Posterior cingulate gyrus (tissue), 11 donors: ENCODE data around the gene RIMS3.

Experiments used
- DNase-seq, 10 donors: peaks; one replicate each; pipeline versions ENCODE4 v3.0.0 to v3.0.0-alpha.2; 2020 to 2021; ENCODE audit warnings: mixed read lengths in 3 of 10
- intact Hi-C: fragments of 100-400 bp; cut with DNase I; formaldehyde crosslinking; loops from one replicate; pipeline ENCODE4 v1.15.1; 2023

RIMS3 gene

DNA sequence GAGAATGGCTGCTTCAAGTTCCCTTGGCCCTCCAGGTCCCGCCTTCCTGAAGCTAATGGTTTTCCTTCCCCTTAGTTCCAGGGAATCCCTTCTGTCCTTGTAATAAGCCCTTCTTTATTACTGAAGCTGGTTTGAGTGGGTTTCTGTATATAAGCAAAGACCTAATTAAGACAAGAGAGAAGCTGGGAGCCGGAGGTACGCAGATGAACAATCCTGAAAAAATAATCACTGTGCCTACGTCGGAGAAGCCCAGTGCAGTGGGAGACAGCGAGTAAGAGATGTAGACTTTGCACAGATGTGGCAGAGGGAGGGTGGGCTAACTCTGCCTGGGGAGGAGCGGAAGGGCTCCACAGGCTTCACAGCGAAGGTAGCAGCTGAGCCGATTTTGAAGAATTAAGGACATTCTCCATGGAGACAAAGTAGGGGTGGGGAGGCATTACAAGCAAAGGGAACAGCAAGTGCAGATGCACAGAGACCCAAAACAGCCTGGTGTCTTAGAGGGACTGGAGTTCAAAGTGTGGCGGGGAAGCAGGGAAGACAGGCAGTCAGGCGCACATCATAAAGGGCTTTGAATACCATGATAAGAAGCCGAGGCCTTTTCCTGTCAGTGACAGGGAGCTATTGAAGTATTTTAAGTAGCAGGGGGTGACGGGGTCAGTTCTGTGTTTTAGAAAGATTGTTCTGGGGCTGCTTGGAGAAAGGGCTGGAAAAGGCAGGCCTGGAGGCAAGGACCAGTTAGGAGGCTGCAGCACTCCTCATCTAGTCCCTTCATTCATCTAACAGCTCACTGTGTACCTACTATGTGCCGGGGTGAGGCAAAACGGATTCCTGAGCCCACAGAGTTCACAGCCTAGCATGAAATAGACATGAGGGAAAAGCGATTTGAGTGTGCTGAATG, 6.5 kb downstream of the RIMS3 start:
- no peak for DNase-seq
- intact Hi-C loops = no loop called here

GRCh38 chr1:40657046-40657445, 8.4 kb downstream of the RIMS3 start:
- no peak for DNase-seq
- intact Hi-C loops = no loop called here

GRCh38 chr1:40653851-40654537, 11.5 kb downstream of the RIMS3 start:
- DNase-seq = no peak
- intact Hi-C loops = no loop called here

DNA sequence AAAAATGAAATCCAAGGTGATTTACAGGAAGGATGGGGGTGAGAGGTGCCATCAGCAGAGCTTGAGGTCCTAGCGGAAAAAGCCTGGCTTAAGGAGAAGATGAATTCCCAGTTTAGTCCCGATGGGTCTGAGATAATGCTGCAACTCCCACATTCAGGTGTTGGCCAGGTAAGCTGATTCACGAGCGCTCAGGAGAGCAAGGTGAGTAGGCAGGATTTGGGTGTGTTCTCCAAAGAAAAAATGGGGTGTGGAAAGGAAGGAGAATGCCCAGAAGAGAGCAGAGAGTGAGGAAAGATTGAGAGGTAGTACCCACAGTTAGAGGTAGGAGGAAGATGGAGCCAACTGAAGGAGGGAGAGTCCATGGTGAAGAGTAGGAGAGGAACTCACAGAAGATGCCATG, 12.5 kb downstream of the RIMS3 start:
- DNase-seq = no peak
- intact Hi-C loops = no loop called here

DNA sequence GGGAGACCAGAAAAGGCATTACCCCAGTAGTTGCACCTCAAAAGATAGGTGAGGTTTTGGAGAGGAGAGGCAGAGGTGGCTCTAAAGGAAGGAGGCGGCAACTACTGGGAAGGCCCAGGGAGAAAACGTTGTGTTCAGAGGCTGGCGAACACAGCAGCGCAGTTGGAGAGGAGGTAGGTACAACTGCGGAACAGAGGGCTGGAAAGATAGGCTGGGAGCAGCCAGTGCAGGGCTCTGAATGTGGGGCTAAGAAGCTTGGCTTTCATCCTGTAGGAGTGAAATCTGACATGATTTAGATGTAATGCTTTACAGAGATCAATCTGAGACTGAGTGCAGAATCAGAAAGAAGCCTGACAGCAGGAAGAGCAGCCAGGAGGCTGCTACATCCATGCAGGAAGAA, 13.0 kb downstream of the RIMS3 start:
- DNase-seq = peak in 1 of 10 donors; percentile 49
- intact Hi-C loops = no loop called here

DNA sequence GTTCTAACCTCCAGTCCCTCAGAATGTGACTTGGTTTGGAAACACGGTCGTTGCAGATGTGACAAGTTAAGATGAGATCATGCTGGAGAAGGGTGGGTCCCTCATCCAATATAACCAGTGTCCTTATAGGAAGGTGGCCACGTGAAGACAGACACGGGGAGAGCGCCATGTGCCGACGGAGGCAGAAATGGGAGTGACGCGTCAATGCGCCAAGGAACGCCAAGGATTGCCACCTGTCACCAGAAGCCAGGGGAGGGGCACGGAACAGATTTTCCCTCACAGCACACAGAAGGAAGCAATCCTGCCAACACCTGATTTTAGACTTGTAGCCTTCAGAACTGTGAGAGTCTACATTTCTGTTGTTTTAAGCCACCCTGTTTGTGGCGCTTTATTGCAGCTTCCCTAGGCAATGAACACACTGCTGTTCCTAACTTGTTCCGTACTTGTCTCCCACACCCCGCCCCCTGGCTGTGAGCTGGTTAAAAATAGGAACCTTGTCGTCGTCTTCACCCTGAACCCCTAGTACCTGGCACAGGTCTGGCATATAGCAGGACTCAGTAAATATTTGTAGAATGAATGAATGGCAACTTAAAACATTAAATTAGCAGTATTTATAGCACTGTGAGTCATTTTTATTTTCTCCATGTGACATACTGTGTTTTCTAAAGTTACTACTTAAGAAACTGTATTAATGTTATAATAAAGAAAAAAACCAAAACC, 14.2 kb downstream of the RIMS3 start:
- intact Hi-C loops = no loop called here
- peak in 8 of 10 donors; percentile 47 to 94 (median 76) for DNase-seq

GRCh38 chr1:40650075-40650474, 15.4 kb downstream of the RIMS3 start:
- no peak for DNase-seq
- intact Hi-C loops = no loop called here

DNA sequence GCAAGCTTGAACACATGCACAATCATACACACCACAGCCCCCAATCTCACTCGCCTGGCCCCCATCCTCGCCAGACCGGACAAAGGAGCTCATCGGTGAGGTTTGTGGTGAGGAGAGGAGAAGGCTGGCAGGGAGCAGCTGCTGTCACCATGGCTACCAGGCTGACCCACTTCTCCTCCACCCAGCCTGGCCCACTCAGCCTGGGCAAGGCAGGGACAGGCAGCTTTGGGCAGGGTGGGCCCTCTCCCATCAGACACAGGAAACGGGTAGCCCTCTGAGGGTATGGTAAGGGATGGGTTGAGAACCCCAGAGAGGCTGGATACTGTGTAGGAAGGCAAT, 15.9 kb downstream of the RIMS3 start:
- intact Hi-C loops = no loop called here
- DNase-seq = peak in 5 of 10 donors; percentile 49 to 91 (median 84)

DNA sequence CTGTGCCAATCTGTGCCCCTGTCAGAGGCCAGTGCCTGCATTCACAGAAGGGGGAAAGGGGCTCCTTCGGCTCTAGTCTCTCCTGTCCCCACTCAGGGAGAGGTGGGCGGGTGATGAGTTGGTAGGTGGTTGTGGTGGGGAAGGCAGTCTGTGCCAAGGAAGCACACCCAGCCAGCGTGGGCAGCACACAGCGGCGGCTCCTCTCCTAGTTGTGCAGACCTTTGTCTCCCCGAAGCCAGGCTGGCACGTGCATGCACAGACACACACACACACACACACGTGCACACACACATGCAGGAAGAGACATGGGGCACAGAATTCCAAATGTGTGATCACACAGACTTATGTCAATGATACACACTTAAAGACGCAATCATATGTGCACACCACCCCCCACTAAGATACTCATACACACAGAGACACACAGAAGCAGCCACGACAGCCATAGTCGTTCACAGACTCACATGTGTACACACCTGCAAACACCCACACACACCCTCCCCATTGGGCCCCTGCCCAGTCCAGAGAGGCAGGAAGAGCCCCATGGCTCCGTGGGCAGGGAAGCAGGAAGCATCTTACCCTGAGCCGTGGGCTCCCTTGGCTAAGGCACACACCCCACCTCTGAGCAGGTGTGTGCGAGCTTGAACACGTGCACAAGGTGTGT, 16.4 kb downstream of the RIMS3 start:
- intact Hi-C loops = no loop called here
- DNase-seq = peak in 7 of 10 donors; percentile 32 to 92 (median 53)

GRCh38 chr1:40648200-40648599, 17.3 kb downstream of the RIMS3 start:
- intact Hi-C loops = no loop called here

GRCh38 chr1:40646315-40646714, 19.2 kb downstream of the RIMS3 start:
- DNase-seq = no peak
- intact Hi-C loops = no loop called here

More at GRCh38 chr1:40648200-40648599, 17.3 kb downstream of the RIMS3 start:
- no peak for DNase-seq

DNA sequence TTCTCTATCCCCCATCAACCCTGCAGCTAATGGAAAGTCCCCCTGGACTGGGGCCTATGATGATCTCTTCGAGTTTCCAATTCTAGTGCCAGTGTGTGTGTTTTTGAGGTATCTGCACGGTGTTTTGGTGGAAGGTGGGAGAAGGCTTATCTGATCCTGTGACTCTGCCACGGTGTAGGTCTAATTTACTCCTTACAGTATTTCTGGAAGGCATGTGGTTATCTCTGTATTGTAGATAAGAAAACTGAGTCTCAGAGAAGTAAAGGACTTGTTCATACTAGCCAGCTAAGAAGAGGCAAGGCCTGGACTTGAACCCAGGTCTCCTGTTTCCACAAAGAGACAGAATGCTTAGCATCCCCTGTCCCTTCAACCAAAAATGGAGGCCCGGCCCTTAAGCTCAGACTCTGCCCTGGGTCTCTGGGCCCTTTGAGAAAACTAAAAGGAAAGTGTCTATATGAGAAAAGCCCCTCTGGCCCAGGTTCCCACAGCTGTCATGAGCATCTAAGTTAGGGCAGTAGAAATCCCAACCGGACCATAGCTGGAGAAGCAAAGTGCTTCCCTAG, 20.3 kb downstream of the RIMS3 start:
- intact Hi-C loops = no loop called here
- no peak for DNase-seq

DNA sequence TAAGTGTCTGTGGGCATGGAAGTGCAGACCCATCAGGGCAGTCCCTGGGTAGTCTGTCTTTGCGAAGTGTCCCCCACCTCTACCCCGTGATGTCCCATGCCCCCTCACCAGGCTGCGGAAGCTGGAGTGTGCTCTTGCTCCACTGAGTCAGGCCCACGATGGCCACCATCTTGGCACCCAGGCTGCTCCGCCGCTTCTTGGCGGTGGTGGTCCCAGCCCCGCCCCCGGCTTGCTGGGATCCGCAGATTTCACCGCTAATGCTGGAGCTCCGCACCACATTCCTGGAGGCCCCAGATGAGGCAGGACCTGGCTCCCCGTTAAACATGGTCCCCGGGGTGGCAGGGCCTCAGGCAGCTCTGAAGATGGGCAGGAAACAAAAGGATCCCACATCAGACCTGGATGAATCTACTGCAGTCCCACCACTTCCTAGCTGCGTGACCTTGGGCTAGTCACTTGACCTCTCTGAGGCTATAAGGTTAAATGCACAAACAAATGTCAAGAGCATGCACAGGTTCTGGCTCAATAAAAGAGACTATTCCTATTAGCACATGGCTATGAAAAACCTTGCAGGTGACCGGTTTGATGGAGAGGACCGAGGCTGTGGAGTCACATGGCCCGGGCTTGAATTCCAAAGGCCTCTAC, 23.8 kb downstream of the RIMS3 start:
- peak in 1 of 10 donors; percentile 71 for DNase-seq
- intact Hi-C loops = no loop called here

- intact Hi-C loops = no loop called here
- DNase-seq = peak in 1 of 10 donors; percentile 81
Observed at GRCh38 chr1:40640314-40641076, 25.0 kb downstream of the RIMS3 start.

DNA sequence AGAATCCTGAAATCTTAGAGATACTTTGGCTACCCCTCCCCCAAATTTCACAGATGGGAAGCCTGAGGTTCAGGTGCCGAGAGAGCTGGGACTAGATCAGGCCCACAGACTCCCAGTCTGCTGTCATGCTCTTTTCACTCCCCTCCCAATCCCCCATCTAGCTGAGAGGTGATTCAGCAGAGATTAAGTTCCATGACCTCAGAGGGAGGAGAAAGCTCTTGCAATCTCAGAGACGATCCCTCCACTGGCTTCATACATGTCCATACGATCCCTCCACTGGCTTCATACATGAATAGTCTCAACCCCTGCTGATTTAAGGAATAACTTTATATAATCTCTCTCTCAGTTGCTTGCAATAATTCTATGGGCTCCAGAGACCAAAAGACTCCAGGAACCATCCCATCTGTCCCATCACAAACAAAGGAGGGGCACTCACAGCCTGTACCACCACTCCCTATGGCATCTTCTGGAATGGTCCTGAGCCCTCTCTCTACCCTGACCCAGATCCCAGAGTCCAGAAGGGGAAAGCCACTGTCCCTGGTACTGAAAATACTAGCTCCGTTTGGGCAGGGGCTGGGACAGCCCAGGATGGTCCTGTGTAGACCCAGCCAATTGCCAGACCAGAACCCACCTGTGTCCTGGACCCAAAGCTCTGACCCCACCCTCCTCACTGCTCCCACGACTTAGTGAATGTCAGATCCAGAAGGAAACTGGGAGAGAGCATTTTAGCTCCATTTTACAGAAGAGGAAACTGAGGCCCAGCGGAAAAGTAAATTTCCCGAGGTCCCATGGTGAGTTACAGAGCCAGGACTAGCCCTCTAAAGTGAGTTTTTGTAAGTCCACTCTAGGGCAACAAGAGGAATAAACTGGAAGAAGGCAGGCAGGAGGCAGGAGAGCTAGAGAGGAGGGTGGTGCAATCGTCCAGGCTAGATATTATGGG, 27.1 kb downstream of the RIMS3 start:
- intact Hi-C loops = no loop called here

GRCh38 chr1:40637470-40638007, 27.9 kb downstream of the RIMS3 start:
- DNase-seq = no peak
- intact Hi-C loops = no loop called here

More for the DNA sequence above, 27.1 kb downstream of the RIMS3 start:
- no peak for DNase-seq

- intact Hi-C loops = no loop called here
- peak in 6 of 10 donors; percentile 24 to 91 (median 64) for DNase-seq
Observed at GRCh38 chr1:40636777-40637176, 28.7 kb downstream of the RIMS3 start.
